Posterior cingulate gyrus (tissue), 11 donors: ENCODE measurements around the gene CENPC.
"Not testable (repeated sequence)": the region's sequence is repeated elsewhere in the genome, so short reads cannot be mapped to it uniquely, and the experiment has no call there.

Source experiments
- DNase-seq, 10 donors: peaks; one replicate each; pipeline versions ENCODE4 v3.0.0 to v3.0.0-alpha.2; 2020 to 2021; ENCODE audit warnings: mixed read lengths in 3 of 10
- intact Hi-C: fragments of 100-400 bp; cut with DNase I; formaldehyde crosslinking; loops from one replicate; pipeline ENCODE4 v1.15.1; 2023

Gene CENPC

GRCh38 chr4:67554096-67554495, 8.8 kb upstream of the CENPC start:
- DNase-seq = no peak
- intact Hi-C loops = no loop called here

- DNase-seq, intact Hi-C loops: not testable (repeated sequence)
Measured at GRCh38 chr4:67552146-67552792, 7.0 kb upstream of the CENPC start.

DNA sequence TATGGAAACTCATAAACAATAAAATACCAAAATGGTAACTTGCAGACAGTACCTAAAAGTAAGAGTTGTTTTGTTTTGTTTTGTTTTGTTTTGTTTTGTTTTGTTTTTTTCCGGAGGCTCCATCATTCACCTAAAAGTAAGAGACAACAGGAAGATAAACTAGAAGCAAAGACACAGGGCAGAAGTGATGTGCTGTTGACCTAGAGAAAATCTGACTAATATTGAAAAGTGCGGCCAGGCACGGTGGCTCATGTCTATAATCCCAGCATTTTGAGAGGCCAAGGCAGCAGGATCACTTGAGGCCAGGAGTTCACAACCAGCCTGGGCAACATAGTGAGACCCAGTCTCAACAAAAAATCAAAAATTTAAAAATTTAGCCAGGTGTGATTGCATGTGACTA, 5.6 kb upstream of the CENPC start:
- intact Hi-C loops = no loop called here
- DNase-seq = no peak

DNA sequence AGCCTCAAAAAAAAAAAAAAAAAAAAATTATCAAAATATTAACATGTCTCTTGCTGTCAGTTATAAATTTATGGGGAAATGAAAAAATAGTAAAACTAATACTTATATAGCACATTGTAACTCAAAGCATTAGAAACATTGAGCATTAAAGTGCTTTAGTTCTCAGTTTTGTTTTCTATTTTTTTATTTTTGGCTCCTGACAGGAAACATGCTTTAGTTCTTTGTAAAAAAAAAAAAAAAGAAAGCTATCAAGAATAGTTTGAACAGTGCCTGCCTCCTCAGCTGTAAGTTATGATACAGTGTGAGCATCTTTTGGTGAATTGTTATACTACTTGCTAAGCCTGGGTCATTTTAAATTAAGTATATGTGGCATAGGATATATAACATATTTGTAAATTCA, 5.1 kb upstream of the CENPC start:
- intact Hi-C loops = no loop called here
- DNase-seq = no peak

- intact Hi-C loops = loop anchor here (5.0 kb wide), 1 partner anchor 628 kb away; no protein-coding TSS in a partner anchor
- DNase-seq = no peak
Measured at GRCh38 chr4:67549123-67549522, 3.8 kb upstream of the CENPC start.

DNA sequence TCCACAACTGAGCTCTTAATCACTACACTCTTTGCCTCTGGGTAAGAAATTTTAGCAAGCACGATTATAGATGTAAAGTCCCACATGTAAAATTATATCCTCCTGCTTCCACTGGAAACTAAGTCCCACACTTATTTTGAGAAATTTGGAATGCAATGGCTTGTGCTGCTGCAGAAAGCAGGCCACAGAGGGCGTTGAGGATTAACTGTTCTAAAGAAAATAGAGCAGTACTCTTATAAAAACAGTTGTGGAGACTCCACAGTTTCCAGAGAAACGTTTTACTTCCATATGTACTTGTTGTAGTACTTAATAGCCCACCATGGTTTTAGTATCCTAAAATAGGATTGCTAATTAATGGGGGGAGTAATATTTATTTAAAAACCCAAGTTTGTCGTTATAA, 1.7 kb upstream of the CENPC start:
- intact Hi-C loops = loop anchor here (5.0 kb wide), 1 partner anchor 630 kb away; no protein-coding TSS in a partner anchor
- no peak for DNase-seq

DNA sequence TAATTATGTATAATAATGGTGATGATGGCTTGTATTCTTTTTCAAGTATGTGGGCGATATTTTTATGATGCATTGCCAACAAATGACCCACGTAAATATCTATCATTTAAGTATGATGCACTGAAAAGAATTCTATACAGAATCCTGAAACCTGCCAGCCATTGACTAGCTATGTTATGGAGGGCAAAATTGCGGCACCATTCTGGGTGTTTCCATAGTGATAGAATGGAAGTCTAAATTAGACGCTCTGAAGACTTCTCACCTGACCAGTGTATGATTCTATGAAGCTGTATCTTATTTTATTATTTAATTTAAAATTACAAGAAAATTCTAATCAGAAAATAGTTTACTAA, 677 bp upstream of the CENPC start:
- intact Hi-C loops = loop anchor here (5.0 kb wide), 1 partner anchor 631 kb away; no protein-coding TSS in a partner anchor

DNA sequence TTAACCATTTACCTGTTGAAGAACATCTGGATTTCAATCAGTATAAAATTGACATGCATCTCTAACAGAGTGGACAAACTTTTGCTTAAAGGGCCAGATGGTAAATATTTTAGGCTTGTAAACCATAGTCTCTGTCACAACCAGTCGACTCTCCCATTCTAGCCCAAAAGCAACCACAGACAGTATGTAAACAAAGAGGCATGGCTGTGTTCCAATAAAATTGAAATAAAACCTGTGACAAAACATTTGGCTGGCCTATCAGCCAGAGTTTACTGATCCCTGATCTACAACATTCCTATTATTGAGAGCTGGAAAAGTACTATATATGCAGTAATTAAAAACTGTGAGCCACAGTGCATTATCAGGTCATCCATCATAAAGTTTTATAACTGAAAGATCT, 3.2 kb downstream of the CENPC start:
- intact Hi-C loops = no loop called here

More for the DNA sequence above, 677 bp upstream of the CENPC start:
- no peak for DNase-seq

GRCh38 chr4:67539830-67540229, 5.5 kb downstream of the CENPC start:
- DNase-seq = no peak
- intact Hi-C loops = no loop called here

More for the DNA sequence above, 3.2 kb downstream of the CENPC start:
- no peak for DNase-seq

DNA sequence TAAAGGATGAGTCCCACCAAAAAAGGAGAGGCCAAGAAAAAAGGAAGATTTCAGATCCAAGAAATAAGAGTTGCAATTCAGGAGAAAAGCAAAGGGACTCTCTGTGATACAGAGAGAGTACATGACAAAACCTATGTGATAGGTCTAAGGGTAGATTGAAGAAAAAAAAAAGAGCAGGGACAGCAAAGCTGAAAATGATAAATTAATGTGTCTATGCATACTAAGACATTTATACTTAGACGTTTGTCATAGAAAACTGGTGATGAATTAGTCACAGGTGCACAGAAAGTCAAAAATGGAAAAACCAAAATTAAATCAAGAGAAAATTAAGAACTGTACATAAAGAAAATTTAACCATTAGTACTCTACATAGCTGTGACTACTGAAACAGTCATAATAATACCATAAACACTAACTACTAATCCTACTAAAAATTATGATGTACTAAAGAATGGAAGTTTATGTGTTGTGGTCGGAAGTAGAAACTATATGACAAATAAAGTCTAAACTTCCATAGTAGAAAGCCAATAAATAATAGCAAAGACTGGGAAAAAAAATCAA, 9.9 kb downstream of the CENPC start:
- DNase-seq = no peak
- intact Hi-C loops = no loop called here

DNA sequence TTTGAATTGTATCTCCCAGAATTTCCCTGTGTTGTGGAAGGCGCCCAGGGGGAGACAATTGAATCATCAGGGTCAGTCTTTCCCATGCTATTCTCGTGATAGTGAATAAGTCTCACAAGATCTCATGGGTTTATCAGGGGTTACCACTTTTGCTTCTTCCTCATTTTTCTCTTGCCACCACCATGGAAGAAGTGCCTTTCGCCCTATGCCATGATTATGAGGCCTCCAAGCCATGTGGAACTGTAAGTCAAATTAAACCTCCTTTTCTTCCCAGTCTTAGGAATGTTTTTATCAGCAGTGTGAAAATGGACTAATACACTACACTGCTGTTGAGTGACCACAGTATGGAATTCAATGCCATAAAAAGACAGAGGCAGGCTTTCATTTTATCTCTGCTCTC, 12.2 kb downstream of the CENPC start:
- no peak for DNase-seq

GRCh38 chr4:67532397-67532796, 12.9 kb downstream of the CENPC start:
- intact Hi-C loops, DNase-seq: not testable (repeated sequence)

More for the DNA sequence above, 12.2 kb downstream of the CENPC start:
- intact Hi-C loops = no loop called here

- no peak for DNase-seq
- intact Hi-C loops = no loop called here
Measured at GRCh38 chr4:67531379-67531962, 13.8 kb downstream of the CENPC start.

GRCh38 chr4:67524140-67524539, 21.2 kb downstream of the CENPC start:
- intact Hi-C loops, DNase-seq: not testable (repeated sequence)

- intact Hi-C loops = no loop called here
- DNase-seq = no peak
Measured at GRCh38 chr4:67522851-67523671, 22.2 kb downstream of the CENPC start.

- DNase-seq = no peak
- intact Hi-C loops = no loop called here
Measured at GRCh38 chr4:67522230-67522629, 23.1 kb downstream of the CENPC start.

GRCh38 chr4:67521506-67521905, 23.8 kb downstream of the CENPC start:
- no peak for DNase-seq
- intact Hi-C loops = no loop called here

GRCh38 chr4:67520141-67520540, 25.2 kb downstream of the CENPC start:
- DNase-seq = no peak
- intact Hi-C loops = no loop called here

DNA sequence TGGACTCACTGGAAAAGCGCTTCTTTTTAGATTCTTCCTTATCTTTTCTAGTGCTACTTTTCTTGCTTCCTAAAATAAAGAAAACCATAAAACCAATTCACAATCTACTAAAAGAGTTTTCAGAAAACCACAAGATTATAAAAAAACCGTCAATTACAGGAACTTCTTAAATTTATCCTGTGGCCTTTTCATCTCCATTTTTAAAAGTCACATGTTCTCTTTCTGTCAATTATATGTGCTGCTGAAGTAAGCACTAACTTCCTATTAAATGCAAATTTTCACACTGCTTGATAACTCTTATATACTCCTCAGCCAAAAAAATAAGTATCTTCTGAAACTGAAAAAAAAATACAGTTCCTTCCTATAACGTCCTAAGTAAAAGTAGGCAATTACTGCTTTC, 32.8 kb downstream of the CENPC start:
- intact Hi-C loops = no loop called here
- DNase-seq = no peak

- no peak for DNase-seq
- intact Hi-C loops = no loop called here
Measured at GRCh38 chr4:67500373-67500772, 44.9 kb downstream of the CENPC start.

GRCh38 chr4:67499799-67500198, 45.5 kb downstream of the CENPC start:
- no peak for DNase-seq
- intact Hi-C loops = no loop called here
